ENCODE data around the gene EML2.

- TF ChIP-seq POLR2A (IDR thresholded peaks at IDR 0.05) = no peak
- TF ChIP-seq, protein P1, sequence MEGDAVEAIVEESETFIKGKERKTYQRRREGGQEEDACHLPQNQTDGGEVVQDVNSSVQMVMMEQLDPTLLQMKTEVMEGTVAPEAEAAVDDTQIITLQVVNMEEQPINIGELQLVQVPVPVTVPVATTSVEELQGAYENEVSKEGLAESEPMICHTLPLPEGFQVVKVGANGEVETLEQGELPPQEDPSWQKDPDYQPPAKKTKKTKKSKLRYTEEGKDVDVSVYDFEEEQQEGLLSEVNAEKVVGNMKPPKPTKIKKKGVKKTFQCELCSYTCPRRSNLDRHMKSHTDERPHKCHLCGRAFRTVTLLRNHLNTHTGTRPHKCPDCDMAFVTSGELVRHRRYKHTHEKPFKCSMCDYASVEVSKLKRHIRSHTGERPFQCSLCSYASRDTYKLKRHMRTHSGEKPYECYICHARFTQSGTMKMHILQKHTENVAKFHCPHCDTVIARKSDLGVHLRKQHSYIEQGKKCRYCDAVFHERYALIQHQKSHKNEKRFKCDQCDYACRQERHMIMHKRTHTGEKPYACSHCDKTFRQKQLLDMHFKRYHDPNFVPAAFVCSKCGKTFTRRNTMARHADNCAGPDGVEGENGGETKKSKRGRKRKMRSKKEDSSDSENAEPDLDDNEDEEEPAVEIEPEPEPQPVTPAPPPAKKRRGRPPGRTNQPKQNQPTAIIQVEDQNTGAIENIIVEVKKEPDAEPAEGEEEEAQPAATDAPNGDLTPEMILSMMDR (IDR thresholded peaks at IDR 0.05 in 4 of 5, conservative IDR thresholded peaks at IDR 0.05 in 1 of 5) = no peak
Measured at GRCh38 chr19:45601115-45601514, 38.1 kb downstream of the EML2 start.
